A673 (cell line): ENCODE results near the gene LIG3. TPM values are rescaled to one million over a fixed set of nuclear protein-coding genes. Genes with fewer than 3 reads are reported as not detected.

Experiments
- BruUV-seq: library from RNA; stranded (reverse); fragments of 400-500 nt; replicated peaks from 2 replicates; lab custom pipeline; 2021; lab: Mats Ljungman, UMichigan
- CTCF ChIA-PET: fragments of 300-600 bp; sonication (Branson Sonifier 250); formaldehyde crosslinking; loops from one replicate; lab custom pipeline; 2022; ENCODE audit warnings: antibody characterized with exemption; lab: Charles Lee
- POLR2A ChIA-PET: fragments of 300-600 bp; sonication (Branson Sonifier 250); formaldehyde crosslinking; loops from one replicate; lab custom pipeline; 2022; ENCODE audit warnings: antibody characterized with exemption; ENCODE audit not compliant: low non-redundant PET; lab: Charles Lee
- DNase-seq: peaks from one replicate; pipeline ENCODE4 v3.0.0-alpha.2; 2015; ENCODE audit warnings: low spot score
- H3K27ac ChIP-seq: fragments of 200-600 bp; sonication (generic); 2 replicates; pipeline ENCODE4 v1.5.1; 2016; ENCODE audit warnings: mixed run types, low read depth, mild to moderate bottlenecking, mixed read lengths, antibody characterized with exemption, low read length; ENCODE audit not compliant: poor library complexity, severe bottlenecking
- H3K27me3 ChIP-seq: fragments of 200-600 bp; sonication (generic); replicated peaks from 2 replicates; pipeline ENCODE4 v1.6.1; 2017; ENCODE audit warnings: mixed run types, low read depth, mild to moderate bottlenecking, mixed read lengths, antibody characterized with exemption, low read length; ENCODE audit not compliant: insufficient read depth, poor library complexity
- H3K36me3 ChIP-seq: fragments of 200-600 bp; sonication (generic); 2 replicates; pipeline ENCODE4 v1.6.1; 2016; ENCODE audit warnings: mixed run types, mild to moderate bottlenecking, mixed read lengths, antibody characterized with exemption, low read length; ENCODE audit not compliant: insufficient read depth, poor library complexity, severe bottlenecking
- H3K4me1 ChIP-seq: fragments of 200-600 bp; sonication (generic); 2 replicates; pipeline ENCODE4 v1.6.1; 2017; ENCODE audit warnings: mixed run types, mild to moderate bottlenecking, mixed read lengths, antibody characterized with exemption, low read length; ENCODE audit not compliant: insufficient read depth, poor library complexity, severe bottlenecking
- H3K4me3 ChIP-seq: fragments of 200-600 bp; sonication (generic); 2 replicates; pipeline ENCODE4 v1.5.1; 2016; ENCODE audit warnings: low read depth, mixed run types, mild to moderate bottlenecking, mixed read lengths, low read length; ENCODE audit not compliant: poor library complexity, severe bottlenecking
- H3K9me3 ChIP-seq: fragments of 200-600 bp; sonication (generic); 2 replicates; pipeline ENCODE4 v1.6.1; 2016; ENCODE audit warnings: mixed run types, low read depth, mild to moderate bottlenecking, mixed read lengths, antibody characterized with exemption, low read length; ENCODE audit not compliant: poor library complexity, severe bottlenecking
- CTCF ChIP-seq: fragments of 300-800, 200-600 bp; sonication (generic); conservative IDR thresholded peaks from 2 replicates; pipeline ENCODE4 v1.5.1; 2017; ENCODE audit warnings: low read depth, mild to moderate bottlenecking, antibody characterized with exemption, low read length, moderate library complexity, mixed read lengths
- EZH2 ChIP-seq: fragments of 200-600 bp; sonication (generic); IDR thresholded peaks from 2 replicates; pipeline ENCODE4 v1.6.1; 2017; ENCODE audit warnings: borderline replicate concordance, low read depth, mild to moderate bottlenecking, mixed read lengths, antibody characterized with exemption, low read length; ENCODE audit not compliant: poor library complexity, severe bottlenecking
- intact Hi-C: fragments of 100-400 bp; cut with micrococcal nuclease; formaldehyde crosslinking; loops from one replicate; pipeline ENCODE4 v1.10.0; 2022; ENCODE audit not compliant: unreplicated experiment
- total RNA-seq: library from RNA; stranded (reverse); gene quantifications from 2 replicates; pipeline ENCODE4 v1.2.3, GENCODE V29; 2021

LIG3 gene
- total RNA-seq, 1 experiment from 2014 or later = 23.0 TPM

DNA sequence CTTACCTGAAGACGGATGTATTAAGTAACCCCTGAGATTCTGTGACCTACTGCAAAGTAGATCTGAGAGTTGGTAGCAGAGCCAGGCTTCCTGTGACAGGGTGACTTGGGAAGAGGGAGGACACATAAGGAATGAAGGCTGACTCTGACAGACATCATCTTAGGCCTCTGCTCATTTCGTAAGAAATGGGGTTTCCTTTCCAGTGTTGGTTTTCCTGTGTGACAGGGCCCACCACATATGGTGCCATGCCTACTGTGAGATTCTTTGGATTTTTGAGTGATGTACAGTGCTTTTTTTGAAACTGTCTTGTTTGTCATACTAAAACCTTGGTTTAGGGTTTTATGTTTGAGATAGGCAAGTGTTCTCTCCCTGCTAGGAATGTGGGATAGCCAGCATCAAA is 12.7 kb downstream of the LIG3 start:
- Histone ChIP-seq H3K36me3 (peaks cover 7% of the 10 kb centered on the region), H3K9me3 (no peaks in the 10 kb centered on the region), H3K4me3 (no peak overlapping the region), H3K4me1 (no peaks in the 10 kb centered on the region), H3K27me3 (no peaks in the 10 kb centered on the region), H3K27ac (no peak overlapping the region)
- BruUV-seq = no TSS peak
- intact Hi-C loops = no loop called here
- no peak for TF ChIP-seq EZH2
- no peak for TF ChIP-seq CTCF
- POLR2A ChIA-PET = no interaction called here
- DNase-seq = no peak
- CTCF ChIA-PET = no interaction called here

DNA sequence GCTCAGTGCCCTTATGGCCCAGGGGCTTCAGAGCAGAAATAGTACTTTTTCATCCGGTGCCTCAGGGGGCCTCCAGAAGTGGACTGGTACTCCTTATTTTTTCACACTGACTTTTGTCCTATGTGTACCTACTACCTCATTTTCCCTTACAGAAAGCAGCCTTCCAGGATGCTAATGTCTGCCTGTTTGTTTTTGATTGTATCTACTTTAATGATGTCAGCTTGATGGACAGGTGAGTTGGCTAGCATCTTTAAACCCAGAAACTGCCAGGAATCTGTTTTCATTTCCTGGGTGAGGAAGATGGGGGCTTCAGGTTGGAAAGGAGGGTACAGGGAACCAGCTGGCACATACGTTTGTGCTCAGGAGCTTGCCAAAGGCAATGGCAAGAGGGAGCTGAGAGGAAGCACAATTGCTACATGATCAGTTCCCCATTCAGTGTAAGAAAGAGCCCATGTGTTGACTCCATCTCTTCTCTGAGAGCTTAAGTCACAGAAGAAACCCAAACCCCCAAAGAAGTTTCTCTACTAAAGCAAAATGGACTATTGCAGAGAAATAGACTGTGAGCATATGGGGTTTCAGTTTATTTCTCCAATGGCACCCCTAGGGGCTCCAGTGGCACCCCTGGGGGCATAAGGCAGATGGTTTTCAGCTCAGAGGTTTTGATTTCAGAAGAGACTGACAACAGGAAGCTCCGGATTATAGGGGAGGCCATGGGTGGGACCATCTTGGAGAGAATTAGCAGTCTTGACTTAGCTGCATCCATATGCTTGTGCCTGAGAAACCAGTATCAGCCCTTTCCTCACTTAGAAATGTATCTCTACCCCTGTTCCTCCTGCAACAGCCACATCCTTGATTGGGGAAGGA is 16.3 kb downstream of the LIG3 start:
- Histone ChIP-seq H3K27ac (no peak overlapping the region), H3K4me3 (no peak overlapping the region), H3K36me3 (peaks cover 4% of the 10 kb centered on the region), H3K27me3 (no peaks in the 10 kb centered on the region), H3K9me3 (no peaks in the 10 kb centered on the region), H3K4me1 (no peaks in the 10 kb centered on the region)
- no TSS peak for BruUV-seq
- intact Hi-C loops = no loop called here
- ChIA-PET CTCF (no interaction called here), POLR2A (interaction anchor here (0.5 kb wide), 1 partner anchor 70 kb away, joined by 3 read pairs; no protein-coding TSS in a partner anchor)
- peak; percentile 1 for DNase-seq
- TF ChIP-seq CTCF (no peak), EZH2 (no peak)

GRCh38 chr17:34997355-34997862 is 17.1 kb downstream of the LIG3 start:
- no TSS peak for BruUV-seq
- POLR2A ChIA-PET = interaction anchor here (0.5 kb wide), 1 partner anchor 69 kb away, joined by 3 read pairs; no protein-coding TSS in a partner anchor
- CTCF ChIA-PET = no interaction called here
- TF ChIP-seq EZH2 (no peak), CTCF (no peak)
- Histone ChIP-seq H3K27ac (no peak overlapping the region), H3K4me3 (no peak overlapping the region), H3K27me3 (no peaks in the 10 kb centered on the region), H3K9me3 (no peaks in the 10 kb centered on the region), H3K4me1 (no peaks in the 10 kb centered on the region), H3K36me3 (peaks cover 4% of the 10 kb centered on the region)
- no peak for DNase-seq
- intact Hi-C loops = no loop called here
